HCT116 (cell line): Measurements from ENCODE around the gene SLC29A1. TPM values are rescaled to one million over a fixed set of nuclear protein-coding genes. Genes with fewer than 3 reads are reported as not detected.

ENCODE experiments used
- ATAC-seq: fragments of 200-7000 bp; cut with Tn5 transposase; 2 replicates; pipeline ENCODE4 v1.9.1; 2020; ENCODE audit warnings: mild to moderate bottlenecking, moderate library complexity
- BruUV-seq: library from RNA; stranded (reverse); fragments of 400-500 nt; replicated peaks from 2 replicates; lab custom pipeline; 2021; lab: Mats Ljungman, UMichigan
- CTCF ChIA-PET: fragments of 300-600 bp; sonication (Branson Sonifier 250); formaldehyde crosslinking; loops from one replicate; lab custom pipeline; 2021; ENCODE audit warnings: antibody characterized with exemption; lab: Charles Lee
- POLR2A ChIA-PET: fragments of 300-600, 350-600 bp; sonication (Branson Sonifier 250); formaldehyde crosslinking; loops from one replicate; lab custom pipeline; 2021; ENCODE audit warnings: antibody characterized with exemption; lab: Charles Lee
- RAD21 ChIA-PET, 2 experiments: fragments of 300-600 bp; sonication (Branson Sonifier 250); formaldehyde crosslinking; loops; one replicate each; lab custom pipeline; 2023; ENCODE audit warnings: low total read pairs in 2 of 2; ENCODE audit not compliant: uncharacterized antibody in 2 of 2, unreplicated experiment in 2 of 2, low non-redundant PET in 1 of 2; lab: Charles Lee
- DNase-seq: peaks from one replicate; pipeline ENCODE4 v3.0.0-alpha.2; 2010; ENCODE audit warnings: low read depth, low spot score
- H2AFZ ChIP-seq: fragments of 200-600 bp; shearing (Covaris generic), sonication (generic); 2 replicates; pipeline ENCODE4 v1.6.1; 2017; ENCODE audit warnings: low read depth, mixed run types, mixed read lengths, antibody characterized with exemption, low read length; ENCODE audit not compliant: poor library complexity, severe bottlenecking
- H3K27ac ChIP-seq: 2 replicates; pipeline ENCODE4 v1.5.1; 2012; ENCODE audit warnings: low read depth, low read length
- H3K27me3 ChIP-seq: fragments of 200-600 bp; sonication (generic); 2 replicates; pipeline ENCODE4 v1.6.1; 2016; ENCODE audit warnings: mixed run types, low read length, mixed read lengths; ENCODE audit not compliant: insufficient read depth
- H3K36me3 ChIP-seq, 2 experiments: fragments of 200-500 bp in 1 of 2; fragments of 200-600 bp in 1 of 2; sonication (Bioruptor generic) in 1 of 2; sonication (generic) in 1 of 2; 2 replicates each; pipeline versions ENCODE4 v1.5.1 to v1.6.1; 2014 to 2016; ENCODE audit warnings: low read length in 2 of 2, inconsistent platforms in 1 of 2, mixed read lengths in 1 of 2, mixed run types in 1 of 2; ENCODE audit not compliant: insufficient read depth in 2 of 2, control insufficient read depth in 1 of 2
- H3K4me1 ChIP-seq, 2 experiments: fragments of 200-600 bp in 1 of 2; sonication (generic) in 1 of 2; 2 replicates each; pipeline versions ENCODE4 v1.5.1 to v1.6.1; 2012 to 2017; ENCODE audit warnings: low read length in 2 of 2, inconsistent platforms in 1 of 2, mild to moderate bottlenecking in 1 of 2, mixed read lengths in 1 of 2, mixed run types in 1 of 2, moderate library complexity in 1 of 2; ENCODE audit not compliant: insufficient read depth in 2 of 2, control insufficient read depth in 1 of 2
- H3K4me2 ChIP-seq: fragments of 200-600 bp; sonication (generic); 2 replicates; pipeline ENCODE4 v1.6.1; 2017; ENCODE audit warnings: mixed run types, low read length, mixed read lengths
- H3K4me3 ChIP-seq, 2 experiments: fragments of 200-600 bp in 1 of 2; sonication (generic) in 1 of 2; replicated peaks in 1 of 2; 2 replicates each; pipeline ENCODE4 v1.5.1; 2011 to 2016; ENCODE audit warnings: low read length in 2 of 2, control low read depth in 1 of 2, low read depth in 1 of 2, mild to moderate bottlenecking in 1 of 2, mixed read lengths in 1 of 2, mixed run types in 1 of 2
- H3K79me2 ChIP-seq: fragments of 200-600 bp; sonication (generic); 2 replicates; pipeline ENCODE4 v1.6.1; 2017; ENCODE audit warnings: mild to moderate bottlenecking, mixed run types, low read length, moderate library complexity, mixed read lengths; ENCODE audit not compliant: insufficient read depth
- H3K9ac ChIP-seq: fragments of 200-600 bp; sonication (generic); 2 replicates; pipeline ENCODE4 v1.6.1; 2016; ENCODE audit warnings: low read length, mixed read lengths
- H3K9me2 ChIP-seq: fragments of 200-600 bp; sonication (generic), shearing (Covaris generic); 2 replicates; pipeline ENCODE4 v1.6.1; 2017; ENCODE audit warnings: mixed run types, mild to moderate bottlenecking, moderate library complexity; ENCODE audit not compliant: insufficient read depth
- H3K9me3 ChIP-seq, 2 experiments: fragments of 200-500 bp in 1 of 2; fragments of 200-600 bp in 1 of 2; sonication (Bioruptor generic) in 1 of 2; sonication (generic) in 1 of 2; 2 replicates each; pipeline ENCODE4 v1.6.1; 2014 to 2017; ENCODE audit warnings: low read length in 2 of 2, mixed read lengths in 2 of 2, inconsistent platforms in 1 of 2, low read depth in 1 of 2, mild to moderate bottlenecking in 1 of 2, mixed run types in 1 of 2, moderate library complexity in 1 of 2; ENCODE audit not compliant: control insufficient read depth in 1 of 2, insufficient read depth in 1 of 2
- H4K20me1 ChIP-seq: fragments of 200-600 bp; sonication (generic), shearing (Covaris generic); 2 replicates; pipeline ENCODE4 v1.6.1; 2017; ENCODE audit warnings: mixed run types, mild to moderate bottlenecking, moderate library complexity; ENCODE audit not compliant: insufficient read depth
- ATF3 ChIP-seq: IDR thresholded peaks from 2 replicates; pipeline ENCODE4 v1.6.1; 2012
- CTCF ChIP-seq, 3 experiments: fragments of 200-600 bp in 1 of 3; sonication (generic) in 1 of 3; IDR thresholded peaks in 2 of 3; conservative IDR thresholded peaks in 1 of 3; 2 replicates each; pipeline ENCODE4 v1.5.1; 2012 to 2017; ENCODE audit warnings: low read depth in 2 of 3, low read length in 2 of 3, antibody characterized with exemption in 1 of 3, borderline replicate concordance in 1 of 3, control low read depth in 1 of 3, mild to moderate bottlenecking in 1 of 3, mixed read lengths in 1 of 3, mixed run types in 1 of 3, moderate library complexity in 1 of 3; ENCODE audit not compliant: insufficient read depth in 1 of 3
- EGR1 ChIP-seq: IDR thresholded peaks from 2 replicates; pipeline ENCODE4 v1.6.1; 2012; ENCODE audit warnings: low read depth
- EZH2 ChIP-seq: fragments of 200-600 bp; sonication (generic); IDR thresholded peaks from 2 replicates; pipeline ENCODE4 v1.6.1; 2017; ENCODE audit warnings: antibody characterized with exemption, mixed run types
- EZH2phosphoT487 ChIP-seq: fragments of 200-600 bp; IDR thresholded peaks from 2 replicates; pipeline ENCODE4 v1.6.1; 2018; ENCODE audit warnings: antibody characterized with exemption, borderline replicate concordance
- MAX ChIP-seq: IDR thresholded peaks from 2 replicates; pipeline ENCODE4 v1.6.1; 2012
- POLR2A ChIP-seq: IDR thresholded peaks from 2 replicates; pipeline ENCODE4 v1.7.0; 2011; ENCODE audit warnings: borderline replicate concordance; ENCODE audit not compliant: insufficient read depth, insufficient read length; ENCODE audit errors: extremely low read depth
- REST ChIP-seq: IDR thresholded peaks from 2 replicates; pipeline ENCODE4 v1.6.1; 2012; ENCODE audit warnings: low read depth
- SP1 ChIP-seq: IDR thresholded peaks from 2 replicates; pipeline ENCODE4 v1.6.1; 2012; ENCODE audit warnings: low read depth
- SRF ChIP-seq: IDR thresholded peaks from 2 replicates; pipeline ENCODE4 v1.6.1; 2012; ENCODE audit warnings: low read depth
- TCF7L2 ChIP-seq: IDR thresholded peaks from 2 replicates; pipeline ENCODE4 v1.7.0; 2011; ENCODE audit warnings: borderline replicate concordance, inconsistent platforms; ENCODE audit not compliant: insufficient read depth, insufficient read length; ENCODE audit errors: extremely low read depth
- ZNF274 ChIP-seq: fragments of 200-500 bp; sonication (Bioruptor generic); IDR thresholded peaks from 2 replicates; pipeline ENCODE4 v1.6.1; 2014; ENCODE audit warnings: mild to moderate bottlenecking, low read depth, low read length, inconsistent platforms
- intact Hi-C: fragments of 100-400 bp; cut with micrococcal nuclease; formaldehyde crosslinking; loops from 2 replicates; pipeline ENCODE4 v1.10.0; 2022
- total RNA-seq: library from RNA; stranded (reverse); gene quantifications from one replicate; pipeline ENCODE4 v1.2.1, GENCODE V29; 2021; ENCODE audit not compliant: unreplicated experiment

Gene SLC29A1
- total RNA-seq, 1 experiment from 2014 or later = 67.6 TPM

GRCh38 chr6:44251576-44252524, 28.5 kb downstream of the SLC29A1 start:
- CTCF ChIA-PET = interaction anchor here (2.2 kb wide), 1 partner anchor 79 kb away, joined by 6 read pairs; no protein-coding TSS in a partner anchor
- BruUV-seq = no TSS peak
- no peak for TF ChIP-seq EGR1
- no peak for TF ChIP-seq POLR2A
- TF ChIP-seq REST = no peak
- no peak for TF ChIP-seq CTCF (IDR thresholded peaks at IDR 0.05 in 2 of 3, conservative IDR thresholded peaks at IDR 0.05 in 1 of 3; ENCODE audit: borderline replicate concordance in 1 of 3, insufficient read depth in 1 of 3, low read depth in 2 of 3, low read length in 2 of 3)
- TF ChIP-seq EZH2phosphoT487 = no peak
- TF ChIP-seq MAX = no peak
- TF ChIP-seq SRF = no peak
- TF ChIP-seq SP1 = no peak
- TF ChIP-seq ATF3 = no peak
- TF ChIP-seq TCF7L2 = no peak
- no peak for TF ChIP-seq EZH2
- no peak for TF ChIP-seq ZNF274
- intact Hi-C loops = loop anchor here (5.0 kb wide), 1 partner anchor 155 kb away; no protein-coding TSS in a partner anchor
- peaks cover 70% of the 10 kb centered on the region for H4K20me1 ChIP-seq
- H3K4me3 ChIP-seq = no peak overlapping the region
- H2AFZ ChIP-seq = no peak overlapping the region
- H3K36me3 ChIP-seq = peaks cover 55 to 73% of the 10 kb centered on the region in 2 experiments
- RAD21 ChIA-PET = no interaction called here
- peaks cover 73% of the 10 kb centered on the region for H3K79me2 ChIP-seq
- H3K27ac ChIP-seq = no peak overlapping the region; the same call in 1 of the 2 replicates
- no peak overlapping the region for H3K9ac ChIP-seq
- H3K9me2 ChIP-seq = no peaks in the 10 kb centered on the region
- DNase-seq = no peak
- H3K27me3 ChIP-seq = no peaks in the 10 kb centered on the region
- peaks cover 8 to 32% of the 10 kb centered on the region in 2 experiments for H3K4me1 ChIP-seq
- no peaks in the 10 kb centered on the region for H3K9me3 ChIP-seq
- no peak overlapping the region for H3K4me2 ChIP-seq
- no peak for ATAC-seq
- POLR2A ChIA-PET = no interaction called here
